PC-9 (cell line): Measurements from ENCODE around the gene SPATA25. TPM values are rescaled to one million over a fixed set of nuclear protein-coding genes. Genes with fewer than 3 reads are reported as not detected.

Experiments used
- BruUV-seq: library from RNA; stranded (reverse); fragments of 400-500 nt; replicated peaks from 2 replicates; lab custom pipeline; 2021; lab: Mats Ljungman, UMichigan
- CTCF ChIA-PET: fragments of 300-600 bp; sonication (Branson Sonifier 250); formaldehyde crosslinking; loops from one replicate; lab custom pipeline; 2022; ENCODE audit warnings: antibody characterized with exemption; lab: Charles Lee
- POLR2A ChIA-PET: fragments of 300-600 bp; sonication (Branson Sonifier 250); formaldehyde crosslinking; loops from one replicate; lab custom pipeline; 2022; ENCODE audit warnings: antibody characterized with exemption; ENCODE audit not compliant: unreplicated experiment; lab: Charles Lee
- DNase-seq, 2 experiments: peaks; one replicate each; pipeline versions ENCODE4 v3.0.0 to v3.0.0-alpha.2; 2015 to 2022; ENCODE audit warnings: mixed read lengths in 1 of 2
- H2AFZ ChIP-seq: fragments of 200-600 bp; sonication (generic); 2 replicates; pipeline ENCODE4 v1.8.1; 2017; ENCODE audit warnings: antibody characterized with exemption
- H3F3A ChIP-seq: fragments of 200-600 bp; sonication (generic); 2 replicates; pipeline ENCODE4 v1.8.1; 2017; ENCODE audit warnings: antibody characterized with exemption, mild to moderate bottlenecking, low read depth; ENCODE audit not compliant: insufficient read depth
- H3K27ac ChIP-seq: fragments of 200-600 bp; sonication (generic); 2 replicates; pipeline ENCODE4 v1.6.1; 2016; ENCODE audit warnings: mixed run types
- H3K27me3 ChIP-seq: fragments of 200-600 bp; sonication (generic); 2 replicates; pipeline ENCODE4 v1.6.1; 2016; ENCODE audit warnings: low read depth, mixed run types; ENCODE audit not compliant: insufficient read depth
- H3K36me3 ChIP-seq: fragments of 200-600 bp; sonication (generic); 2 replicates; pipeline ENCODE4 v1.6.1; 2016; ENCODE audit warnings: low read depth, mixed run types
- H3K4me1 ChIP-seq: fragments of 200-600 bp; sonication (generic); replicated peaks from 2 replicates; pipeline ENCODE4 v1.6.1; 2016; ENCODE audit warnings: mixed run types; ENCODE audit not compliant: insufficient read depth
- H3K4me2 ChIP-seq: fragments of 200-600 bp; sonication (generic); 2 replicates; pipeline ENCODE4 v1.6.1; 2017; ENCODE audit warnings: mixed run types
- H3K4me3 ChIP-seq: fragments of 200-600 bp; sonication (generic); 2 replicates; pipeline ENCODE4 v1.6.1; 2016; ENCODE audit warnings: mixed run types
- H3K79me2 ChIP-seq: fragments of 200-600 bp; sonication (generic); 2 replicates; pipeline ENCODE4 v1.6.1; 2017; ENCODE audit warnings: low read depth, mixed run types
- H3K9me2 ChIP-seq: fragments of 200-600 bp; sonication (generic); 2 replicates; pipeline ENCODE4 v1.8.1; 2017; ENCODE audit warnings: mild to moderate bottlenecking; ENCODE audit not compliant: insufficient read depth
- H3K9me3 ChIP-seq: fragments of 200-600 bp; sonication (generic); 2 replicates; pipeline ENCODE4 v1.8.1; 2016; ENCODE audit warnings: low read depth; ENCODE audit not compliant: insufficient read depth
- H4K20me1 ChIP-seq: fragments of 200-600 bp; sonication (generic); 2 replicates; pipeline ENCODE4 v1.8.1; 2017; ENCODE audit not compliant: insufficient read depth
- EZH2 ChIP-seq: fragments of 200-600 bp; sonication (generic); IDR thresholded peaks from 2 replicates; pipeline ENCODE4 v1.8.0; 2017; ENCODE audit warnings: antibody characterized with exemption, low read depth
- intact Hi-C: fragments of 100-400 bp; cut with micrococcal nuclease; formaldehyde crosslinking; loops from one replicate; pipeline ENCODE4 v1.10.0; 2022; ENCODE audit not compliant: unreplicated experiment
- total RNA-seq: library from RNA; stranded (reverse); gene quantifications from 2 replicates; pipeline ENCODE4 v1.2.3, GENCODE V29; 2021
- TF ChIP-seq, protein P1 (sequence below): fragments of 200-600 bp; sonication (generic); conservative IDR thresholded peaks from 2 replicates; pipeline ENCODE4 v1.6.1; 2017; ENCODE audit warnings: mixed run types, antibody characterized with exemption, mild to moderate bottlenecking, moderate library complexity

Gene SPATA25
- total RNA-seq, 1 experiment from 2014 or later, result 5.2 TPM

DNA sequence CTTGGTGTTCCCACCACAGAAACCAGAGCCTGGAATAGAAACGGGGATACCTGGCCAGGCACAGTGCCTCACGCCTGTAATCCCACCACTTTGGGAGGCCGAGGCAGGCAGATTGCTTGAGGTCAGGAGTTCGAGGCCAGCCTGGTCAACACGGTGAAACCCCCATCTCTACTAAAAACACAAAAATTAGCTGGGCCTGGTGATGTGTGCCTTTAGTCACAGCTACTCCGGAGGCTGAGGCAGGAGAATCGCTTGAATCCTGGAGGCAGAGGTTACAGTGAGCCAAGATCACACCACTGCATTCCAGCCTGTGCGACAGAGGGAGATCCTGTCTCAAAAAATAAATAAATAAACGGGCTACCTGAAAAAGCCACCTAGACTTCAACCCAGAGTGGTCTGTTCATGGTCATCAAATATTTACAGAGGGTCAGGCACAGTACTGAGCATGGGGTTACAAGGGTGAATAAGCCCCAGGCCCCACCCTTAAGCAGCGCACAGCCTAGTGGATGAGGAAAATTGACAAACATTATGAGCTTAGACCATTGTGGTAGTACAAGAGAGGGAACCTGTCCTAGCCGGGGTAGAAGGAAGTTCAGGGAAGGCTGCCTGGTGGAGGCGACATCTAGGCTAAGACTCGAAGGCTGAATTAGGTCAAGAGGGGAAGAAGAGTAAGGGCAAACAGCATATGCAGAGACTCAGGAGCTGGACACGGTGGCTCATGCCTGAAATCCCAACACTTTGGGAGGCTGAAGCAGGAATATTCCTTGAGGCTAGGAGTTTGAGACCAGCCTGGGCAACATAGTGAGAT, 39.9 kb upstream of the SPATA25 start:
- intact Hi-C loops, result no loop called here
- H3K9me2 ChIP-seq, result no peaks in the 10 kb centered on the region
- ChIA-PET CTCF (interaction anchor here (0.7 kb wide), 1 partner anchor 138 kb away, joined by 3 read pairs; no protein-coding TSS in a partner anchor), POLR2A (interaction anchor here (0.5 kb wide), 1 partner anchor 12 kb away, joined by 3 read pairs; no protein-coding TSS in a partner anchor)
- H3K4me3 ChIP-seq, result no peak overlapping the region
- H3K9me3 ChIP-seq, result no peaks in the 10 kb centered on the region
- H3K36me3 ChIP-seq, result no peaks in the 10 kb centered on the region
- peaks cover 3% of the 10 kb centered on the region; the same call in 1 of the 2 replicates for H3K79me2 ChIP-seq
- no peak for DNase-seq
- TF ChIP-seq EZH2, result no peak
- TF ChIP-seq, protein P1, sequence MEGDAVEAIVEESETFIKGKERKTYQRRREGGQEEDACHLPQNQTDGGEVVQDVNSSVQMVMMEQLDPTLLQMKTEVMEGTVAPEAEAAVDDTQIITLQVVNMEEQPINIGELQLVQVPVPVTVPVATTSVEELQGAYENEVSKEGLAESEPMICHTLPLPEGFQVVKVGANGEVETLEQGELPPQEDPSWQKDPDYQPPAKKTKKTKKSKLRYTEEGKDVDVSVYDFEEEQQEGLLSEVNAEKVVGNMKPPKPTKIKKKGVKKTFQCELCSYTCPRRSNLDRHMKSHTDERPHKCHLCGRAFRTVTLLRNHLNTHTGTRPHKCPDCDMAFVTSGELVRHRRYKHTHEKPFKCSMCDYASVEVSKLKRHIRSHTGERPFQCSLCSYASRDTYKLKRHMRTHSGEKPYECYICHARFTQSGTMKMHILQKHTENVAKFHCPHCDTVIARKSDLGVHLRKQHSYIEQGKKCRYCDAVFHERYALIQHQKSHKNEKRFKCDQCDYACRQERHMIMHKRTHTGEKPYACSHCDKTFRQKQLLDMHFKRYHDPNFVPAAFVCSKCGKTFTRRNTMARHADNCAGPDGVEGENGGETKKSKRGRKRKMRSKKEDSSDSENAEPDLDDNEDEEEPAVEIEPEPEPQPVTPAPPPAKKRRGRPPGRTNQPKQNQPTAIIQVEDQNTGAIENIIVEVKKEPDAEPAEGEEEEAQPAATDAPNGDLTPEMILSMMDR, result no peak
- no TSS peak for BruUV-seq
- H4K20me1 ChIP-seq, result peaks cover 16% of the 10 kb centered on the region; the same call in 1 of the 2 replicates
- no peak overlapping the region for H3K4me2 ChIP-seq
- no peak overlapping the region for H2AFZ ChIP-seq
- H3K27ac ChIP-seq, result no peak overlapping the region
- no peaks in the 10 kb centered on the region for H3K27me3 ChIP-seq
- peaks cover 22% of the 10 kb centered on the region for H3F3A ChIP-seq
- H3K4me1 ChIP-seq, result no peaks in the 10 kb centered on the region

DNA sequence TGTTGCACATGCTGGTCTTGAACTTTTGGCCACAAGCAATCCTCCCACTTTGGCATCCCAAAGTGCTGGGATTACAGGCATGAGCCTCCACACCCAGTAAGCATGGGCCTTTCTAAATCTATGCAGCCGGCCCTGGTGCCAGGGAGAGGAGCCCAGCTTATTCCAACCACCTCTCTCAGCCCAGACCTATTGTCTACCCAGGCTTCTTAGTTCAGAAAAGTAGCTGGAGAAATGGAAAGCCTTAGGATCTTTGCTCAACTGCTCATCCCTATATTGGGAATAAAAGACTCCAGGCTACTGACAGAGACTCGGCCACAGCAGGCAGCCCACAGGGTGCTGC, 39.3 kb upstream of the SPATA25 start:
- Histone ChIP-seq H3K4me1 (no peaks in the 10 kb centered on the region), H3K9me3 (no peaks in the 10 kb centered on the region), H3F3A (peaks cover 22% of the 10 kb centered on the region), H4K20me1 (peaks cover 10% of the 10 kb centered on the region; the same call in 1 of the 2 replicates), H3K4me2 (no peak overlapping the region), H3K27me3 (no peaks in the 10 kb centered on the region), H3K4me3 (no peak overlapping the region), H3K9me2 (no peaks in the 10 kb centered on the region), H3K36me3 (no peaks in the 10 kb centered on the region), H3K27ac (no peak overlapping the region), H3K79me2 (no peaks in the 10 kb centered on the region), H2AFZ (no peak overlapping the region)
- intact Hi-C loops, result no loop called here
- TF ChIP-seq EZH2, result no peak
- TF ChIP-seq, protein P1, result no peak
- POLR2A ChIA-PET, result interaction anchor here (0.5 to 0.6 kb wide), 2 partner anchors 11 to 22 kb away, joined by 3 to 4 read pairs; no protein-coding TSS in a partner anchor
- DNase-seq, result no peak
- BruUV-seq, result no TSS peak
- CTCF ChIA-PET, result no interaction called here

DNA sequence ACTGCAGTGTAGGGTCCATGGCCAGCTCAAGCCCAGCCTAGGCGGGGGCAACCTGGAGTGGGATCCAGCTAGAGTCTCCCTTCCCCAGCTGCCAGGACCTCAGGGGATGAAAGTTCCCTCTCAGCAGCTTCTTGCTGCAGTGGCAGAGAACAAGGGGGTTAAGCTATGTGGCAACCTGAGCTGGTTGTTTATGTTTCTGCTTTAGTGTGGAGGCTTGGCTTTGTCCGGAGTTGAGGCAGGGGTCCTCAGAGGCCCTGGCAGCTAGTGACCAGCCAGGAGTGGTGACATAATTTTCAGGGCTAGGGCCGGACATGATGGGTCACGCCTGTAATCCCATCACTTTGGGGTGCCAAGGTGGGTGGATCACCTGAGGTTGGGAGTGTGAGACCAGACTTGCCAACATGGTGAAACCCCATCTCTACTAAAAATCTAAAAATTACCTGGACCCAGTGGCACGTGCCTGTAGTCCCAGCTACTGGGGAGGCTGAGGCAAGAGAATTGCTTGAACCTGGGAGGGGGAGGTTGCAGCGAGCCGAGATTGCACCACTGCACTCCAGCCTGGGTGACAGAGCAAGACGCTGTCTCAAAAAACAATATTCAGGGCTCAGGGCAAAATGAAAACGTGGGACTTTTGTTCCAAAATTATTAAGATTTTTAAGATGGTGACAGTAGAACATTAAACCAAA, 38.5 kb upstream of the SPATA25 start:
- Histone ChIP-seq H3K4me3 (no peak overlapping the region), H3K27me3 (no peaks in the 10 kb centered on the region), H3K36me3 (no peaks in the 10 kb centered on the region), H3K79me2 (no peaks in the 10 kb centered on the region), H3K9me2 (no peaks in the 10 kb centered on the region), H2AFZ (no peak overlapping the region), H3K4me2 (no peak overlapping the region), H3K9me3 (no peaks in the 10 kb centered on the region), H3F3A (peaks cover 22% of the 10 kb centered on the region), H3K27ac (no peak overlapping the region), H4K20me1 (peaks cover 6% of the 10 kb centered on the region; the same call in 1 of the 2 replicates), H3K4me1 (no peaks in the 10 kb centered on the region)
- POLR2A ChIA-PET, result interaction anchor here (0.6 kb wide), 1 partner anchor 21 kb away, joined by 4 read pairs; no protein-coding TSS in a partner anchor
- DNase-seq, result no peak
- no TSS peak for BruUV-seq
- no peak for TF ChIP-seq EZH2
- TF ChIP-seq, protein P1, result no peak
- CTCF ChIA-PET, result interaction anchor here (0.5 kb wide), 1 partner anchor 30 kb away, joined by 3 read pairs; no protein-coding TSS in a partner anchor
- intact Hi-C loops, result no loop called here
